A549 treated with Hydrocortisone at 1 μM for 4 hours (cell line): ENCODE data around the gene CCDC57. TPM values are rescaled to one million over a fixed set of nuclear protein-coding genes. Genes with fewer than 3 reads are reported as not detected.

Source experiments
- total RNA-seq: library from RNA; stranded (reverse); fragments of 200-300 nt; extraction: Qiagen RNA extraction; gene quantifications from 5 replicates; pipeline ENCODE4 v1.2.3, GENCODE V29; 2022

Gene CCDC57, protein sequence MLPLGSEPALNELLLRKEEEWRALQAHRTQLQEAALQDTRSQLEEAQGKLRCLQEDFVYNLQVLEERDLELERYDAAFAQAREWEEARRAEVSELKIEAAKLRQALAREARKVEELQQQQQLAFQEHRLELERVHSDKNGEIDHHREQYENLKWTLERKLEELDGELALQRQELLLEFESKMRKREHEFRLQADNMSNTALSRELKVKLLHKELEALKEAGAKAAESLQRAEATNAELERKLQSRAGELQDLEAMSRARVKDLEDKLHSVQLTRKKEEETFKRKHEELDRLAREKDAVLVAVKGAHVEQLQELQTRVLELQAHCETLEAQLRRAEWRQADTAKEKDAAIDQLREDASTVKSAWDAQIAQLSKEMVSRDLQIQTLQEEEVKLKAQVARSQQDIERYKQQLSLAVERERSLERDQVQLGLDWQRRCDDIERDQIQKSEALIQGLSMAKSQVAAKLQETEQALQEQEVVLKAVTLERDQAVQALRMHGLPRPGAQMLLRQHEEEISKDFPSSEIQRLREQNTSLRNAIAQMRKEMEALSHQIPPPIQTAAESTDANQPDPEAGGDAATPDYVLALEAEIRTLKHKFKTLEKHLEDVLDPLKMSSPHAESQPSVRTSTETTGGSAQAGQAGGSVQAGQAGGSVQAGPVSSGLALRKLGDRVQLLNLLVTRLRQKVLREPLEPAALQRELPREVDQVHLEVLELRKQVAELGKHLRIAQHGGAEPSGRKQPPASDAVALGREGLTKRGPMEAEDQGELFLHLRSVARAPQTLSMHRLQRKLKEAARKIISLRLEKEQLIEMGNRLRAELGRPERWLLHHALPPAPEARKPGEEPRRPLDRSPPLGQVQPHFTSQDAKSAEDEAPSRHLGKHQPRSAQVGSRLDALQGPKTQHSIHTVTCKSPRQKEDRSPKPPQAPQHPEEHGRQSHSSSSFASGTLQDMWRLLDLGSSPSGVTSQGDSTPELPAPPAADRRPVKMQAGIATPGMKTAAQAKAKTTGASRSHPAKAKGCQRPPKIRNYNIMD
- total RNA-seq = 19.5 to 28.4 TPM (median 27.6 TPM) in 5 replicates

DNA sequence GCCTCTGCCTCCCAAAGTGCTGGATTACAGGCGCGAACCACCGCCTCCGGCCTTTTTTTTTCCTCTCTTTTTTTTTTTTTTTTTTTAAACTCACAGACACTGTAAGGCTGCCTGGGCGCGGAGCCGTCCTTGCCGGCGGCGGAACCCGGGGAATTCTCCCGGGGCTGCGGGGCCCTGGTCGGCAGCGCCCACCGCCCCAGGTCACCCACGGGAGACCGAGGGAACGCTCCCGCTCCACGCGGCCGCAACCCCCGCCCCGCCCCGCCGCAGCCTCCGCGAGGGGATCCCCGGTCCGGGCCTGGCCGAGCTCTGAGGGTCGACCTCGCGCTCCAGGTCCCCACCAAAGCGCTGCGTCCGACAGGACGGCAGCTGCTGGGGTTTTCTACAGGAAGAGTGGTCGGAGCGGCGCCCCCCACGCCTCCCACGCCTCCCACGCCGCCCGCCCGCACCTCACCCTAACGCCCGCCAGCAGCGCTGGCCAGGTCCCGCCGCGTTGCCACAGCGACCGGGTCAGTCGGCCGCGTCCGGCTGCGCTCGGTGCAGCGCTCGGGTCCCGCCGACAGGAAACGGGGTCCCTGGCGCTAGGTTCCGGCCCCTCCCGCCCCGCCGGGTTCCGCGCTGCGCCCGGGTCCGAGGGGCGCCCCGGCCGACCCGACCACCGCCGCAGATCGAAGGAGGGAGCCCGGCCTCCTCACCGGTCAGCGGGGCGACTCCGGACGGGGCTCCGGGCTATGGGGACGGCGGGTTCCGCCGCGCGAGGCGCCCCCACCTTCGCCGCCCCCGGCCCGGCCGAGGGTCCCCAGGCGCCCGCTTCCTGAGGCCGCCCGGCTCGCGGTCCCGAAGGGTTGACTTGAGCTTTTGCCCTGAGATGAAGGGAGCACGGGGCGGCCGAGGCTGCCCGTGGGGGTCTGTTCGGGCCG is at the start of gene CCDC57:
CCDC57 (minus strand) TSS at position 512 of the 920 bp plus-strand sequence. CDS start 10,898 bp downstream, outside the sequence.

DNA sequence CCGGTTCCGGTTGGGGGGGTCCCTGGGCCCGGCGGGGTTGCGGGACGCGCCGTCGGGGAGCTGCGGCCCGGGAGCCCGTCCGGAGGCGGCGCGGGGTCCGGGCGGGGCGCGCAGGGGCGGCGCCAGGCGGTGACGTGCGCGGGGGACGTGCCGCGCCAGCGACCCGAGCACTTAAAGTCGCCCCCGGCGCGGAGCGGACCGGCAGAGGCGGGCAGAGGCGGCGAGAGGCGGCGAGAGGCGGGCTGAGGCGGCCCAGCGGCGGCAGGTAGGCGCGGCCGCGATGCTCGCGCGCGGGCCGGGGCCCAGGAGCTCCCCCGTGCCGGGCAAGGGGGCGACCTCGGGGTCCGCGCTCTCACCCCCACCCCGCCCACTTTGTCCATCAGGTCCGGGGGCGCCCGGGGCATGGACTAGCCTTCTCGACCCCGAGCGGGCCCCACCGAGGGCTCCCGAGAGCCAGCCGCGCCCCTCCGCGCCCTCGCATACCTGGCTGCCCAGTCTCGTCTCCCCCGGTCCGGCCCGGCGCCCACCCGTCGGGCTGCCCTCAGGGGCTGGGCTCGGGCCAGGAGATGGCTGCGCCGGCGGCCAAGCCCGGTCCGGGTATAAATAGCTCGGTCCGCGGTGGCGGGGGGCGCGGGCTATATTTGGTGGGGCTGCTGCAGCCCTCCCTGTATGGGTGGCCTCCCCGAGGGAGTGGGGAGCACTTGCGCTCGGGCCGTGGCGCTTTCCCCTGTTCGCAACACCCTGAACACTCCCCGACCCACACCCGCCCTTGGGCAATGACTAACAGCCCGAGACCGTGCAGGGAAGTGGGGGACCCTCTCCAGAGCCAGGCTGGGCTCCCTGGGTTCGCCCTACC is 16.4 kb upstream of the CCDC57 start, which contains the start of gene SLC16A3:
SLC16A3 (plus strand) TSS at position 201 of the 856 bp plus-strand sequence. CDS start 6,967 bp downstream, outside the sequence.

GRCh38 chr17:82098169-82098938 is 114.3 kb downstream of the CCDC57 start, which contains the start of gene FASN:
TSS of gene FASN (minus strand) at chr17:82098236. CDS start at chr17:82096445, 1,791 bp downstream.

DNA sequence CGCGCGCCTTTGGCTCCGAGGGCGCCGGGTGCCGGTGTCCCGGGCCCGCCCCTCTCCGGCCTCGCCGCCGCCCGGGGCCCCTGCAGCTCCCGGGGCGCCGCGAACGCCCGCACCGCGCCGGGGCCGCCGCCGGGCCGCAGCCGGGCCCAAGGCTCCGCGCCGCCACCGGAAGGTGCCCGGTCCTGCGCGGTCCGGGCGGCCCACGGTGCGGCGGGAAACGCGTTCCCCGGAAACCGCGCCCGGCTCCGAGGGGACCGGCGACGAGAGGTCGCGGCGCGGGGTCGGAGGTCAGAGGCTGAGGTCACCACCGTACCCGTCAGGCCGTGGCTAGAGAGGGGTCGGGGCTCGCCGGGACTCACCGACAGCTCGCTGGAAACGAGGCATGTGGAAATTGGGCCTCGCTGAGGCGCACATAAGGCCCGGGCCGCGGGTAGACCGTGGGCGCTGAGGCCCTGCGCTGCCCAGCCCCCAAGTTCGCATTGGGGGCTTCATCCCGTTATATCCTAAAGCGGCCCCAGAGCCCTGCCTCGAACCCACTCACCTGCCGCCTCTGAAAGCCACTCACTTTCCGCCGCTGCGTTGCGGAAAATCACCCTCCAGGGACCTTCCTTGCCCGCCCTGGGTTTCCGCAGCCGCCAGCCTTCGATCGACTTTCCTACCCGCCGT is 146.9 kb downstream of the CCDC57 start, which contains the start of gene DUS1L:
DUS1L (minus strand) TSS at position 167 of the 666 bp plus-strand sequence. CDS start 745 bp downstream, outside the sequence.

GRCh38 chr17:82051776-82052637 is 160.6 kb downstream of the CCDC57 start, which contains the start of the genes GPS1 and RFNG:
TSS of gene GPS1 (plus strand) at chr17:82051898. CDS start at chr17:82051932, 34 bp downstream.
TSS of gene RFNG (minus strand) at chr17:82051811. CDS start at chr17:82051766, 45 bp downstream.

Other genes with a start within 250 kb of the CCDC57 start
- gene ASPSCR1, start 235.2 kb downstream of the CCDC57 start, total RNA-seq = 20.7 to 30.1 TPM (median 27.2 TPM) in 5 replicates
- gene CENPX, start 190.0 kb downstream of the CCDC57 start, total RNA-seq = 123 to 204 TPM (median 184 TPM) in 5 replicates
- gene LRRC45, start 189.5 kb downstream of the CCDC57 start, total RNA-seq = 11.0 to 15.6 TPM (median 13.4 TPM) in 5 replicates
- gene RAC3, start 181.2 kb downstream of the CCDC57 start, total RNA-seq = 25.9 to 40.2 TPM (median 36.1 TPM) in 5 replicates
- gene DCXR, start 175.1 kb downstream of the CCDC57 start, total RNA-seq = 61.0 to 102 TPM (median 96.9 TPM) in 5 replicates
- 18.5 to 24.7 TPM (median 23.0 TPM) in 5 replicates for gene RFNG, start 161.0 kb downstream of the CCDC57 start, total RNA-seq
- gene GPS1, start 160.9 kb downstream of the CCDC57 start, total RNA-seq = 114 to 145 TPM (median 137 TPM) in 5 replicates
- gene DUS1L, start 147.0 kb downstream of the CCDC57 start, total RNA-seq = 76.1 to 141 TPM (median 135 TPM) in 5 replicates
- gene FASN, start 114.6 kb downstream of the CCDC57 start, total RNA-seq = 132 to 142 TPM (median 139 TPM) in 5 replicates
- gene SLC16A3, start 16.2 kb upstream of the CCDC57 start, total RNA-seq = 131 to 168 TPM (median 149 TPM) in 5 replicates
- 225 to 238 TPM (median 229 TPM) in 5 replicates for gene CSNK1D, start 60.9 kb upstream of the CCDC57 start, total RNA-seq
- 0.17 to 0.28 TPM (median 0.19 TPM) in 4 of 5 replicates, not detected in the other for gene CD7, start 104.8 kb upstream of the CCDC57 start, total RNA-seq
- 1.4 to 3.6 TPM (median 2.1 TPM) in 5 replicates for gene SECTM1, start 120.9 kb upstream of the CCDC57 start, total RNA-seq
- 0.26 to 0.63 TPM (median 0.46 TPM) in 5 replicates for gene TEX19, start 146.4 kb upstream of the CCDC57 start, total RNA-seq
- gene UTS2R, start 158.9 kb upstream of the CCDC57 start, total RNA-seq = 0.08 TPM in 1 of 5 replicates, not detected in the others
- gene HEXD, start 205.5 kb upstream of the CCDC57 start, total RNA-seq = 11.6 to 14.6 TPM (median 13.0 TPM) in 5 replicates
- gene OGFOD3, start 205.7 kb upstream of the CCDC57 start, total RNA-seq = 20.3 to 25.1 TPM (median 22.9 TPM) in 5 replicates
- 52.7 to 57.5 TPM (median 53.5 TPM) in 5 replicates for gene CYBC1, start 237.9 kb upstream of the CCDC57 start, total RNA-seq
- 45.0 to 58.4 TPM (median 55.4 TPM) in 5 replicates for gene NARF, start 245.9 kb upstream of the CCDC57 start, total RNA-seq